ENCODE data around the gene PAQR6.

The PAQR6 gene

GRCh38 chr1:156194300-156194652 is 53.6 kb downstream of the PAQR6 start:
- H3K36me3 ChIP-seq (ENCODE audit: control insufficient read depth in 4 of 4, insufficient read depth in 4 of 4, low read length in 3 of 4) = peaks cover 0 to 29% (median 11%) of the 10 kb centered on the region in 4 experiments
- H3K9me3 ChIP-seq (ENCODE audit: control extremely low read depth in 1 of 5, control insufficient read depth in 4 of 5, insufficient read depth in 2 of 5, low read depth in 1 of 5, low read length in 4 of 5) = no peaks in the 10 kb centered on the region
- WGBS (ENCODE audit: insufficient coverage) = 18% methylated on average over 14 of the region's 14 CpGs
- H3K27ac ChIP-seq (ENCODE audit: insufficient read depth in 1 of 2, low read depth in 1 of 2, low read length in 2 of 2, poor library complexity in 1 of 2, severe bottlenecking in 2 of 2) = peak overlapping the region; percentile 81 to 92
- H3K4me1 ChIP-seq (ENCODE audit: control extremely low read depth in 1 of 4, control insufficient read depth in 4 of 4, insufficient read depth in 4 of 4, low read length in 3 of 4) = peaks cover 2 to 22% (median 15%) of the 10 kb centered on the region in 4 experiments
- POLR2A ChIA-PET = no interaction called here
- no peaks in the 10 kb centered on the region for H3K27me3 ChIP-seq (replicated peaks in 2 of 5; ENCODE audit: control insufficient read depth in 4 of 5, insufficient read depth in 5 of 5, low read length in 4 of 5)
- CTCF ChIA-PET = interaction anchor here (0.6 to 1.8 kb wide), 13 partner anchors 10 to 1859 kb away, joined by 3 to 11 read pairs (median 4); partner anchors contain the start of gene SEMA4A
- H3K4me3 ChIP-seq (ENCODE audit: control insufficient read depth in 1 of 7, extremely low read depth in 1 of 7, insufficient read depth in 4 of 7, low read depth in 2 of 7, low read length in 6 of 7) = peak overlapping the region; percentile 87 to 98 (median 94)
- DNase-seq = no peak

GRCh38 chr1:156193488-156194299 is 54.2 kb downstream of the PAQR6 start, which contains the start of gene SLC25A44:
Gene SLC25A44, plus strand, starts transcription at chr1:156194104. Its CDS starts 5,744 bp downstream, at chr1:156199848.
- WGBS (ENCODE audit: insufficient coverage) = 0% methylated on average over 54 of the region's 59 CpGs
- Histone ChIP-seq H3K4me3 (ENCODE audit: control insufficient read depth in 1 of 7, extremely low read depth in 1 of 7, insufficient read depth in 4 of 7, low read depth in 2 of 7, low read length in 6 of 7) (peak within 1 kb of the TSS; percentile 87 to 98 (median 94)), H3K27ac (ENCODE audit: insufficient read depth in 1 of 2, low read depth in 1 of 2, low read length in 2 of 2, poor library complexity in 1 of 2, severe bottlenecking in 2 of 2) (peak within 1 kb of the TSS; percentile 81 to 92), H3K9me3 (ENCODE audit: control extremely low read depth in 1 of 5, control insufficient read depth in 4 of 5, insufficient read depth in 2 of 5, low read depth in 1 of 5, low read length in 4 of 5) (peaks cover 0 to 3% (median 0%) of the 10 kb centered on the region in 5 experiments), H3K27me3 (replicated peaks in 2 of 5; ENCODE audit: control insufficient read depth in 4 of 5, insufficient read depth in 5 of 5, low read length in 4 of 5) (no peaks in the 10 kb centered on the region), H3K36me3 (ENCODE audit: control insufficient read depth in 4 of 4, insufficient read depth in 4 of 4, low read length in 3 of 4) (peaks cover 0 to 23% (median 10%) of the 10 kb centered on the region in 4 experiments), H3K4me1 (ENCODE audit: control extremely low read depth in 1 of 4, control insufficient read depth in 4 of 4, insufficient read depth in 4 of 4, low read length in 3 of 4) (peaks cover 2 to 22% (median 15%) of the 10 kb centered on the region in 4 experiments)
- DNase-seq = peak; percentile 99
- CTCF ChIA-PET = interaction anchor here (0.9 to 1.8 kb wide), 11 partner anchors 11 to 60 kb away, joined by 3 to 11 read pairs (median 4); partner anchors contain the start of gene SEMA4A
- POLR2A ChIA-PET = interaction anchor here (0.7 to 1.0 kb wide), 3 partner anchors 19 to 261 kb away, joined by 3 to 6 read pairs (median 3); partner anchors contain the start of gene PMF1
